Activated CD8-positive, alpha-beta memory T cell treated with anti-CD3 and anti-CD28 coated beads for 4 hours (primary cell): Measurements from ENCODE around the gene PAQR4.
"Not testable (repeated sequence)": the region's sequence is repeated elsewhere in the genome, so short reads cannot be mapped to it uniquely, and the experiment has no call there.

Source experiments
- DNase-seq, 2 donors: peaks; one replicate each; pipeline ENCODE4 v3.0.0-alpha.2; 2020; ENCODE audit warnings: low read depth in 2 of 2

Gene PAQR4

DNA sequence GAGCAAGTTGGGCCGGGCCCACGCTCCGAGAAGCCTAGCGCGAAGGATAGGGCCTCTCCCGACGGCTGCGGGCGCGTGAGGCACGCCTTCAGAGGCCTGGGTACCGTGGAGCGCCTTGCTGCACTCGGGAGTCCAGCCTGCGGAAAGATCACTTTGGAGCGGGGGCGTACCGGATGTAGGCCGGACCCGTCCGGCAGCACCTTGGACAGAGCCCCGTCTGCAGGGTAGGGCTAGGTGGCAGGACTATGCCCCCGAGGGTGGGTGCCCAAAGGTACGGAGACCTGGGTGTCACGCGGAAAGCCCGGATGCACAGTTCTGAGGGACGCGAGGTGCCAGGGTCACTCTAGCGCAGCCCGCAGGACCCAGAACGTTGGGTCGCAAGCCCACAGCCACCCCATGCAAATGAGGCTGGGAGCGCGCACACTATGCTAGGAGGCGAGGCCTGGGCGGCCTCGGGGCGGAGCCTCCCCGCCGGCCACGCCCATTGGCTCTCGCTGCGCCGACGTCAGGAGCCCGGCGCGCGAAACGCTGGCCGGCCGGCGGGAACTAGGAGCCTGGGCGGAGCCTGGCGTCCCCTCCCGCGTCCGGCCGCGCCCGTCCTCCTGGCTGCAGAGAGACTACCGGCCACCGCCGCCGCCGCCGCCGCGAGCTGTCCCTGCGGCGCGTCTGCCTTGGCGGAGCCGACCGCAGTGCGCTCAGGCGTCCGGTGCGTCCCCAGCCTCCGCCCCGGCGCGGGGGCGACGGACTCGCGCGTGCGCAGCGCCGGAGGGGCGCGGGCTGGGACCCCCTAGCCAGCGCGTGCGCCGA lies at the start of gene PAQR4:
Gene PAQR4 (plus strand): TSS at position 611 of the 807 bp plus-strand sequence. CDS start 327 bp downstream, outside the sequence.
- DNase-seq = peak; percentile 48 to 54

DNA sequence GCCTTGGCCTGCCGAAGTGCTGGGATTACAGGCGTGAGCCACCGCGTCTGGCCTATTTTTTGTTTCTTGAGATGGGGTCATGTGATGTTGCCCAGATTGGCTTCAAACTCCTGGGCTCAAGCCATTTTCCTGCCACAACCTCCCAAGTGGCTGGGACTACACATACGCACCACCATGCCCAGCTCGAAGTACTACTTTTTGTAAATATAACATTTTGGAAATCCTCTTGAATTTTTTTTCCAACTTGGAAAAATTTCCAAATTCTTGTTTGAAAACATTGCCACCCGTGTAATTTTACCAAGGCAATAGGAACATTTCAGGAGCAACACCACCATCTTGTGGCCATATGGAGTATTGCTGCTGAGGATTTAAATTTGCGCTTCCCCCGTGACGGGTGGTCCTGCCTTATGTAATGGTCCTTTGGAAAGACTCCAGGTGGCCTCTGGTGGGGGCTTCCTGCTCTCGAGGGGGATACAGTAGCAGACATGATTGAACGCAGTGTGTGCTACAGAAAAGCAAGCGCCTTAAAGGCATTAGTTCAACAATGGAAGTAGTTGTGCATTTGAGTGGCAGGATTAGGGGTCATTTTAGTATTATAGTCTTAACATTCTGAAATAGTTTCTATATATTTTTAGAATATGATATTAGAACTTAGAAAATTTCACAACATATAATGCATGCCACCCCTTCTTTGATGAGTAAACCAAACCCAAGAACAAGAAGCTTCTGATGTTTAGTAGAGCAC lies 49.5 kb upstream of the PAQR4 start:
- DNase-seq = peak in 1 of 2 donors; percentile 34

- DNase-seq = no peak
Measured at GRCh38 chr16:2923481-2923880, 45.7 kb upstream of the PAQR4 start.

- DNase-seq = no peak
Measured at GRCh38 chr16:2924901-2925755, 44.0 kb upstream of the PAQR4 start.

DNA sequence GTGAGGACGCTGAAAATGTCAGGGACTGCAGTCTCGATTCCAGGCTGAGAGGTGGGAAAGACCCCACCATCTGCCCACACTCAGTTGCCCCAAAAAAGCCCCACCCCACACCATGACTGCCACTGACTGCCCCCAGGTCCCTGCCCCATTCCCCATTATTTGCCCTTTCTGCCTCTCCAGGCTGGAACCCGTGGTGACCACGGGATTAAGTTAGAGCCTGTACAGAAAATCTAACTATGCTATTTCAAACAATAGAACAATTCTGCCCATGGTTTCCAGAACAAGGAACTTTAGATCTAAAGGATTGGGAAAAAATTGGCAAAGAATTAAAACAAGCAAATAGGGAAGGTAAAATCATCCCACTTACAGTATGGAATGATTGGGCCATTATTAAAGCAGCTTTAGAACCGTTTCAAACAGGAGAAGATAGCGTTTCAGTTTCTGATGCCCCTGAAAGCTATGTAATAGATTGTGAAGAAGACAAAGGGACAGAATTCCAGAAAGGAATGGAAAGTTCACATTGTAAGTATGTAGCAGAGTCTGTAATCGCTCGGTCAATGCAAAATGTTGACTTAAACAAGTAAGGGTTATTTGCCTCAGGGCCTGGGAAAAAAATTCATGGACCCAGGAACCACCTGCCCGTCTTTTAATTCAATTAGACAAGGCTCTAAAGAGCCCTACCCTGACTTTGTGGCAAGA lies 43.0 kb upstream of the PAQR4 start:
- DNase-seq = no peak

DNA sequence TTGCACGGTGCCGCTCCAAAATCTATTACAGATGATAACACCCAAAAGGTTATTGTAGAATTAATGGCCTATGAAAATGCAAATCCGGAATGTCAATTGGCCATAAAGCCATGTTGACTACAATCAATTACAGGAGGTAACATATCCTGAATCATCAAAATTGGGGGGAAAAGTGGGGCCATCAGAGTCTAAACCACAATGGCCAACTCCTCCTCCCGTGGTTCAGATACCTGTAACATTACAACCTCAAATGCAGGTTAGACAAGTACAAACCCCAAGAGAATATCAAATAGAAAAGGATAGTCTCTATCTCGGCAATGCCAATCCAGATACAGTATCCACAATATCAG lies 42.5 kb upstream of the PAQR4 start:
- no peak for DNase-seq

DNA sequence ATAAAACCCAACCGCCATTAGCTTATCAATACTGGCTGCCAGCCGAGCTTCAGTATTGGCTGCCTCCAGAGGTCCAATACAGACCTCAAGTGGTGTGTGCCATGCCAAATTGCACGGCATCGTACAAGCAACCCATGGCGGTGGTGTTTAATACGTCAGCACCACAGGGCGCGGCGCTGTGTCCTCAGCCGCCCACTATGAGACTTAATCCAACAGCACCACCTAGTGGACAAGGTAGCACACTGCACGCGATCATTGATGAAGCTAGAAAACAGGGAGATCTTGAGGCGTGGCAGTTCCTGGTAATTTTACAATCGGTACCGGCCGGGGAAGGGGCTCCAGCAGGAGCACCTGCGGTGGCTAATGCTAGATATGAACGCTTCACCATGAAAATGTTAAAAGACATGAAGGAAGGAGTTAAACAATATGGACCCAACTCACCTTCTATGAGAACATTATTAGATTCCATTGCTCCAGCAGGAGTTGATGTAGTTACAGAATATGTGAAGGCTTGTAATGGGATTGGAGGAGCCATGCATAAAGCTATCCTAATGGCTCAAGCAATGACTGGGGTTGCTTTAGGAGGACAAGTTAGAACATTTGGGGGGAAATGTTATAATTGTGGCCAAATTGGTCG lies 42.0 kb upstream of the PAQR4 start:
- DNase-seq = peak; percentile 71 to 76

GRCh38 chr16:2928151-2928550 lies 41.0 kb upstream of the PAQR4 start:
- DNase-seq = not testable (repeated sequence)

- DNase-seq = no peak
Measured at GRCh38 chr16:2928796-2929195, 40.4 kb upstream of the PAQR4 start.

DNA sequence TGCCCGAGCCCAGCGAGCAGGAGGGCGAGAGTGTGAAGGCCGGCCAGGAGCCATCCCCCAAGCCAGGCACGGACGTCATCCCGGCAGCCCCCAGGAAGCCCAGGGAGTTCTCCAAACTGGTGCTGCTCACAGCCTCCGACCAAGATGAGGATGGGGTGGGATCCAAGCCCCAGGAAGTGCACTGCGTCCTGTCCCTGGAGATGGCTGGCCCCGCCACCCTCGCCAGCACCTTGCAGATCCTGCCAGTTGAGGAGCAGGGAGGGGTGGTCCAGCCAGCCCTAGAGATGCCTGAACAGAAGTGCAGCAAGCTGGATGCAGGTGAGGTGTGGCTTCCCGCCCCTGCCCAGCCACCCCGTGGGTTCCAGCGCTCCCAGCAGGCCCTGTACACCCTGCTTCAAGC lies 39.5 kb upstream of the PAQR4 start:
- DNase-seq = no peak

DNA sequence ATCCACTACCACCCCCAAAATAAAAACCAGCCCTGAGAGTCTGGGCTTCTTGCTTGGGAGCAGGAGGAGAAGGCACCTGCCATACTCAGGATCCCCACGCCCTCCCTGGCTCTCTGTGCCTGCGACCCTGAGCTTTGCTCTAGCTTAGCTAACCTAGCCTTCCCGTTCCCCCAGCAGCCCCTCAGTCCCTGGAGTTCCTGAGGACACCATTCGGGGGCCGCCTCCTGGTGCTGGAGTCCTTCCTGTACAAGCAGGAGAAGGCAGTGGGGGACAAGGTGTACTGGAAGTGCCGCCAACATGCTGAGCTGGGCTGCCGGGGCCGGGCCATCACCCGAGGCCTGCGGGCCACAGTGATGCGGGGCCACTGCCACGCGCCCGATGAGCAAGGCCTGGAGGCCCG lies 38.9 kb upstream of the PAQR4 start:
- no peak for DNase-seq

GRCh38 chr16:2931231-2931914 lies 37.8 kb upstream of the PAQR4 start:
- not testable (repeated sequence) for DNase-seq

DNA sequence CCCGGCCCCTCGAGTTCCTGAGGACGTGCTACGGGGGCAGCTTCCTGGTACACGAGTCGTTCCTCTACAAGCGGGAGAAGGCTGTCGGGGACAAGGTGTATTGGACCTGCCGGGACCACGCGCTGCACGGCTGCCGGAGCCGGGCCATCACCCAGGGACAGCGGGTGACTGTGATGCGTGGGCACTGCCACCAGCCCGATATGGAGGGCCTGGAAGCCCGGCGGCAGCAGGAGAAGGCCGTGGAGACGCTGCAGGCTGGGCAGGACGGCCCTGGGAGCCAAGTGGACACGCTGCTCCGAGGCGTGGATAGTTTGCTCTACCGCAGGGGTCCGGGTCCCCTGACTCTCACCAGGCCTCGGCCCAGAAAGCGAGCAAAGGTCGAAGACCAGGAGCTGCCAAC lies 36.0 kb upstream of the PAQR4 start:
- DNase-seq = no peak

- DNase-seq = no peak
Measured at GRCh38 chr16:2933701-2934100, 35.4 kb upstream of the PAQR4 start.

DNA sequence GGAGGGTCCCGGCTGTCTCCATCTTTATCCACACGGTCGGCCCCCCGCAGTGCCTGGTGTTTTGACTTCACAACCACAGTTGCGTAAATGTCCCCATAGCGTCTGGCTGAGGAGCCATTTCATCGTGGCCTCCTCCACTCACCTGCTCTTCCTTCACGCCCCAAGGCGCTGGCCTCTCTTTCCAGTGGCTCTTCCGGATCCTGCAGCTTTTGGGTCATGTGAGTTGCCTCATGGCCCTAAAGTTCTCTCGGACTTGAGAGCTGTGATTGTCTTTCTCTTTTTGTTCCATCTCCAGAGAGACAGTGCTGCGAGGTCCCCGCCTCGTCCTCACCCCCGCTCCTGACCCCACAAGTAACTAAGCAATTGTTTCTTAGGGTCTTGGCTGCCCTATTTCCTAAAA lies 34.7 kb upstream of the PAQR4 start:
- no peak for DNase-seq

DNA sequence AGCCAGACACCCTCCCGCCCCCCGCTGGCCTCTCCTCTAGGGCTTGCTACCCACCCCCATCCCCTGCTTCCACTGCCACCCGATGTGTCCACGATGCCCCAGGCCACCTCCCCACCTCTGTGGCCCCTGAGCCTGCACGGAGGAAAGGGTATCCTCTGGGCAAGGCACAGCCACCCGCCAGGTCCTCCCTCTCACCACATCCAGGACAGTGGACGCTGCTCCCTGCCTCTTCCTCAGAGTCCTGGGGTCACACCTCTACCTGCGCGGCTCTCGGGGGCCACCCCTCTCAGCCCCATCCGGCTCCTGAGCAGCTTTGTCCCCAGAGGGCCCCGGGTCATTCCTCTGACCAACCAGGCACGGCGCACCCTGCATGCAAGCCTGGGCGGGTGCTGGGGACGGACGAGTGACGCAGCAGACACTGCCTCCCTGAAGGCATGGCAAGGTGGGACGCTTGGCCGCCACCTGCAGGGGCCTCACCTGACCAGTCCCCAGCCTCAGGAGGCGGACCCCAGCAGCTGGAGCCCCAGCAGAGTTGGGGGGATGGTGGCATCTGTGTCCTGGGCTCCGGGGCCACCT lies 32.6 kb upstream of the PAQR4 start:
- DNase-seq = no peak

DNA sequence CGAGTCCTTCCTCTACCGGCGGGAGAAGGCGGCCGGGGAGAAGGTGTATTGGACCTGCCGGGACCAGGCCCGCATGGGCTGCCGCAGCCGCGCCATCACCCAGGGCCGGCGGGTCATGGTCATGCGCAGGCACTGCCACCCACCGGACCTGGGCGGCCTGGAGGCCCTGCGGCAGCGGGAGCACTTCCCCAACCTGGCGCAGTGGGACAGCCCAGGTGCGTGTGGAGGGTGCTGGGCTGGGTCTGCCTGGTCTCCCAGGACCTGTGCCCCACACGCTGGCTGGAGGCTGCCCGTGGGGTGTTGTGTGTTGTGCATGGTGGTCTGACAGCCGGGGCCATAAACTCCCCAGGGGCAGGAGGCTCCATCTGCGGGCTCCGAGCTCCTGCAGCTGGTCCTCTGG lies 32.0 kb upstream of the PAQR4 start:
- DNase-seq = no peak

DNA sequence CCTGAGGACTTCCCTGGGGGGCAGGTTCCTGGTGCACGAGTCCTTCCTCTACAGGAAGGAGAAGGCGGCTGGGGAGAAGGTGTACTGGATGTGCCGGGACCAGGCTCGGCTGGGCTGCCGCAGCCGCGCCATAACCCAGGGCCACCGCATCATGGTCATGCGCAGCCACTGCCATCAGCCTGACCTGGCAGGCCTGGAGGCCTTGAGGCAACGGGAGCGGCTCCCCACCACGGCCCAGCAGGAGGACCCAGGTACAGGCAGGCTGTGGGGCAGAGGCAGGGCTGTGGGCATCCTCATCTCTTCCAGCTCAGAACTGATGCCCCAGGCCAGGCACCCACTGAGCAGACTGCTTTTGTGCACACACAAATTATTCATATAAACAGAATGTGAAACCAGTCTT lies 30.9 kb upstream of the PAQR4 start:
- DNase-seq = no peak

DNA sequence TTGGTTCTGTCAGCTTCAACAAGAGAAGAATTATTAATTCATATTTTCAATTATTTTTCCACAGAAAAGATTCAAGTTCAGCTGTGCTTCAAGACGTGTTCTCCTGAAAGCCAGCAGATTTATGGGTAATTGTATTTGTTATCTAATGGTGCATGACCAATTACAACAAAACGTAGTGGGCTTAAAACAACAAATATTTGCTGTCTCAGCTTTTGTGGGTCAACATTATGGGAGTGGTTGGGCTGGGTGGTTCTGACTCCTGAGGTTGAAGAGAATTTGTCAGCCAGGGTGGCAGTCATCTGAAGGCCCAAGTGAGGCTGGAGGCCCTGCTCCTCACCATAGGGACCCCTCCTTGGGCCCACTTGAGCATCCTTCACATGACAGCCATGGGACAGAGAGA lies 29.2 kb upstream of the PAQR4 start:
- no peak for DNase-seq

DNA sequence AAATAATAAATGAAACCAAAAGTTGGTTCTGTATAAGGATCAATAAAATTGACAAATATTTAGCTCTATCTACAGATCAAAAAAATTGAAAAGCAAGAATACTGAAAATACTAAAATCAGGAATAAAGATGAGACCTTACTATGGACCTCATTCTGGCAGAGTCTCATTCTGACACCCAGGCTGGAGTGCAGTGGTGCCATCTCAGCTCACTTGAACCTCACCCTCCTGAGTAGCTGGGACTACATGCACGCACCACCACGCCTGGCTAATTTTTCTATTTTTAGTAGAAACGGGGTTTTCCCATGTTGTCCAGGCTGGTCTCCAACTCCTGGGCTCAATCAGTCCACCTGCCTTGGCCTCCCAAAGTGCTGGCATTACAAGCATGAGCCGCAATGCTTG lies 27.1 kb upstream of the PAQR4 start:
- DNase-seq = no peak
